Neural cell (in vitro differentiated cells): ENCODE measurements around the gene ANKRD2.

ENCODE experiments used
- EP300 ChIP-seq: fragments of 450-650 bp; conservative IDR thresholded peaks from 2 replicates; pipeline ENCODE4 v1.6.1; 2014; ENCODE audit warnings: antibody characterized with exemption, mild to moderate bottlenecking, moderate library complexity; ENCODE audit not compliant: poor library complexity, severe bottlenecking
- EZH2 ChIP-seq: fragments of 200-600, 300-800 bp; shearing (Covaris generic), sonication (generic); IDR thresholded peaks from 2 replicates; pipeline ENCODE4 v1.6.1; 2014; ENCODE audit warnings: antibody characterized with exemption, low read length, borderline replicate concordance, mild to moderate bottlenecking; ENCODE audit not compliant: insufficient read depth, poor library complexity, severe bottlenecking
- POLR2AphosphoS5 ChIP-seq: IDR thresholded peaks from 2 replicates; pipeline ENCODE4 v1.6.1; 2012
- RAD21 ChIP-seq: fragments of 450-650 bp; conservative IDR thresholded peaks from 2 replicates; pipeline ENCODE4 v1.6.1; 2014; ENCODE audit warnings: antibody characterized with exemption, mild to moderate bottlenecking, moderate library complexity
- TF ChIP-seq, protein P1 (sequence below): fragments of 450-650 bp; IDR thresholded peaks from 2 replicates; pipeline ENCODE4 v1.5.1; 2014; ENCODE audit warnings: antibody characterized with exemption, mild to moderate bottlenecking, moderate library complexity; ENCODE audit not compliant: poor library complexity, severe bottlenecking

DNA sequence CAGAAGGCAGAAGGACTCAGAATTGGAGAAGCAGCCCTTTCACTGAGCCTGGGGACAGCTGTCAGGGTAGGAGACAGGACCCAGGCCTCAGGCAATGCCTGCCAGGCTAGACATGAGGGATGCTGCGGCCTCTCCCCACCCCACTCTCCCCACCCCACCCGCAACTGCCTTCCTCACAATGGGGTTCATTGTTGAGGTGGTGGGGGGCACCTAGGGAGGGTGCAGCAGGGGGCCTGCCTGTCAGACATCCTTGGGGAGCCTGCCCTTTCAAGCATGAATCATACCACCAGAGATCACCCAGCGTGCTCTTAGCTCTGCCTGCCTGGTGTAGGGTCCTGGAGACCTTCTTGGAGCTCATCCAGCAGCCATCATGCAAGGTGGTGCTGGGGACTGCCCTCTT is 16.9 kb downstream of the ANKRD2 start, which contains the start of gene C10orf62:
- TF ChIP-seq EP300 (no peak), EZH2 (no peak), RAD21 (no peak), POLR2AphosphoS5 (no peak)
- TF ChIP-seq, protein P1, sequence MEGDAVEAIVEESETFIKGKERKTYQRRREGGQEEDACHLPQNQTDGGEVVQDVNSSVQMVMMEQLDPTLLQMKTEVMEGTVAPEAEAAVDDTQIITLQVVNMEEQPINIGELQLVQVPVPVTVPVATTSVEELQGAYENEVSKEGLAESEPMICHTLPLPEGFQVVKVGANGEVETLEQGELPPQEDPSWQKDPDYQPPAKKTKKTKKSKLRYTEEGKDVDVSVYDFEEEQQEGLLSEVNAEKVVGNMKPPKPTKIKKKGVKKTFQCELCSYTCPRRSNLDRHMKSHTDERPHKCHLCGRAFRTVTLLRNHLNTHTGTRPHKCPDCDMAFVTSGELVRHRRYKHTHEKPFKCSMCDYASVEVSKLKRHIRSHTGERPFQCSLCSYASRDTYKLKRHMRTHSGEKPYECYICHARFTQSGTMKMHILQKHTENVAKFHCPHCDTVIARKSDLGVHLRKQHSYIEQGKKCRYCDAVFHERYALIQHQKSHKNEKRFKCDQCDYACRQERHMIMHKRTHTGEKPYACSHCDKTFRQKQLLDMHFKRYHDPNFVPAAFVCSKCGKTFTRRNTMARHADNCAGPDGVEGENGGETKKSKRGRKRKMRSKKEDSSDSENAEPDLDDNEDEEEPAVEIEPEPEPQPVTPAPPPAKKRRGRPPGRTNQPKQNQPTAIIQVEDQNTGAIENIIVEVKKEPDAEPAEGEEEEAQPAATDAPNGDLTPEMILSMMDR = no peak
